Breast epithelium (tissue), 3 donors: ENCODE results near the gene NAB2.

Experiments
- POLR2A ChIP-seq: fragments of 450-650 bp; IDR thresholded peaks from one replicate; pipeline ENCODE4 v1.6.1; 2016; ENCODE audit warnings: antibody characterized with exemption, mild to moderate bottlenecking, moderate library complexity
- TF ChIP-seq, protein P1 (sequence below), 3 donors: fragments of 450-650 bp; IDR thresholded peaks; one replicate each; pipeline ENCODE4 v1.5.1; 2016 to 2017; ENCODE audit warnings: antibody characterized with exemption in 3 of 3, mild to moderate bottlenecking in 3 of 3, moderate library complexity in 3 of 3

DNA sequence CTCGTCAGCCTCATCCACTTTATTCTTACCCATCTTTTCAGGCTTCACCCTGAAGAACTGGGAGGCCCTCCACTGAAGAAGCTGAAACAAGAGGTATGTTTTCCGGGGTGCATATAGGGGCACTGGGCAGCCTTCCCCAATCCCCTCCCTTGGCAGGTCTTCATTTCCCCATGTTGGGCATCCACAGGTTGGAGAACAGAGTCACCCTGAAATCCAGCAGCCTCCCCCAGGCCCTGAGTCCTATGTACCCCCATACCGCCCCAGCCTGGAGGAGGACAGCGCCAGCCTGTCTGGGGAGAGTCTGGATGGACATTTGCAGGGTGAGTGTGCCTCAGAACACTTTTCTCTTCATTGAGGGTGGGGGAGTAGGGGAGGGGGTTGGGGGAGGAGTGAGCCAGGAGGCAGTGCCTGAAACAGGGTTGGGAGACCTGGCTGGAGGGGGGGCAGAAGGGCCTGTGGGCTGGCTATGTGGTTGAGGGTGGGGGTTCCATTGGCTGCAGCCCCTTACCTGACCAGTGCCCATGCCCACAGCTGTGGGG is 4.0 kb downstream of the NAB2 start:
- TF ChIP-seq, protein P1, sequence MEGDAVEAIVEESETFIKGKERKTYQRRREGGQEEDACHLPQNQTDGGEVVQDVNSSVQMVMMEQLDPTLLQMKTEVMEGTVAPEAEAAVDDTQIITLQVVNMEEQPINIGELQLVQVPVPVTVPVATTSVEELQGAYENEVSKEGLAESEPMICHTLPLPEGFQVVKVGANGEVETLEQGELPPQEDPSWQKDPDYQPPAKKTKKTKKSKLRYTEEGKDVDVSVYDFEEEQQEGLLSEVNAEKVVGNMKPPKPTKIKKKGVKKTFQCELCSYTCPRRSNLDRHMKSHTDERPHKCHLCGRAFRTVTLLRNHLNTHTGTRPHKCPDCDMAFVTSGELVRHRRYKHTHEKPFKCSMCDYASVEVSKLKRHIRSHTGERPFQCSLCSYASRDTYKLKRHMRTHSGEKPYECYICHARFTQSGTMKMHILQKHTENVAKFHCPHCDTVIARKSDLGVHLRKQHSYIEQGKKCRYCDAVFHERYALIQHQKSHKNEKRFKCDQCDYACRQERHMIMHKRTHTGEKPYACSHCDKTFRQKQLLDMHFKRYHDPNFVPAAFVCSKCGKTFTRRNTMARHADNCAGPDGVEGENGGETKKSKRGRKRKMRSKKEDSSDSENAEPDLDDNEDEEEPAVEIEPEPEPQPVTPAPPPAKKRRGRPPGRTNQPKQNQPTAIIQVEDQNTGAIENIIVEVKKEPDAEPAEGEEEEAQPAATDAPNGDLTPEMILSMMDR (IDR thresholded peaks at IDR 0.05), result no peak
- TF ChIP-seq POLR2A, result no peak
